ENCODE measurements around the gene KSR2. TPM values are rescaled to one million over a fixed set of nuclear protein-coding genes. Genes with fewer than 3 reads are reported as not detected.

KSR2 gene
- total and polyA plus RNA-seq, 3 donors from 2014 or later: 2.4 to 3.8 (median 2.4) TPM

GRCh38 chr12:117963836-117964235 lies 5.0 kb downstream of the KSR2 start:
- H3K36me3 ChIP-seq (ENCODE audit: low read depth, missing control alignments): no peaks in the 10 kb centered on the region
- DNase-seq: no peak
- intact Hi-C loops (cut with DNase I; ENCODE audit: low total_unique reads): no loop called here
- no peak overlapping the region for H3K27ac ChIP-seq
- no peaks in the 10 kb centered on the region for H3K9me3 ChIP-seq
- TF ChIP-seq POLR2A (IDR thresholded peaks at IDR 0.05): no peak
- TF ChIP-seq, protein P1, sequence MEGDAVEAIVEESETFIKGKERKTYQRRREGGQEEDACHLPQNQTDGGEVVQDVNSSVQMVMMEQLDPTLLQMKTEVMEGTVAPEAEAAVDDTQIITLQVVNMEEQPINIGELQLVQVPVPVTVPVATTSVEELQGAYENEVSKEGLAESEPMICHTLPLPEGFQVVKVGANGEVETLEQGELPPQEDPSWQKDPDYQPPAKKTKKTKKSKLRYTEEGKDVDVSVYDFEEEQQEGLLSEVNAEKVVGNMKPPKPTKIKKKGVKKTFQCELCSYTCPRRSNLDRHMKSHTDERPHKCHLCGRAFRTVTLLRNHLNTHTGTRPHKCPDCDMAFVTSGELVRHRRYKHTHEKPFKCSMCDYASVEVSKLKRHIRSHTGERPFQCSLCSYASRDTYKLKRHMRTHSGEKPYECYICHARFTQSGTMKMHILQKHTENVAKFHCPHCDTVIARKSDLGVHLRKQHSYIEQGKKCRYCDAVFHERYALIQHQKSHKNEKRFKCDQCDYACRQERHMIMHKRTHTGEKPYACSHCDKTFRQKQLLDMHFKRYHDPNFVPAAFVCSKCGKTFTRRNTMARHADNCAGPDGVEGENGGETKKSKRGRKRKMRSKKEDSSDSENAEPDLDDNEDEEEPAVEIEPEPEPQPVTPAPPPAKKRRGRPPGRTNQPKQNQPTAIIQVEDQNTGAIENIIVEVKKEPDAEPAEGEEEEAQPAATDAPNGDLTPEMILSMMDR (IDR thresholded peaks at IDR 0.05): no peak
- no peaks in the 10 kb centered on the region for H3K27me3 ChIP-seq
- H3K4me3 ChIP-seq: no peak overlapping the region
- WGBS, 2 donors: 89% methylated on average over 7 of the region's 7 CpGs
- no peaks in the 10 kb centered on the region for H3K4me1 ChIP-seq

- Histone ChIP-seq H3K27ac (no peak overlapping the region), H3K4me3 (no peak overlapping the region), H3K4me1 (no peaks in the 10 kb centered on the region), H3K9me3 (no peaks in the 10 kb centered on the region), H3K36me3 (ENCODE audit: low read depth, missing control alignments) (no peaks in the 10 kb centered on the region), H3K27me3 (no peaks in the 10 kb centered on the region)
- 83 to 84% methylated on average over 6 of the region's 6 CpGs for WGBS, 2 donors
- no peak for DNase-seq
- TF ChIP-seq, protein P1 (IDR thresholded peaks at IDR 0.05): no peak
- TF ChIP-seq POLR2A (IDR thresholded peaks at IDR 0.05): no peak
- intact Hi-C loops (cut with DNase I; ENCODE audit: low total_unique reads): no loop called here
Measured at GRCh38 chr12:117936722-117937484, 31.9 kb downstream of the KSR2 start.

GRCh38 chr12:117933545-117933944 lies 35.2 kb downstream of the KSR2 start:
- Histone ChIP-seq H3K27ac (no peak overlapping the region), H3K4me3 (no peak overlapping the region), H3K36me3 (ENCODE audit: low read depth, missing control alignments) (no peaks in the 10 kb centered on the region), H3K9me3 (no peaks in the 10 kb centered on the region), H3K4me1 (no peaks in the 10 kb centered on the region), H3K27me3 (no peaks in the 10 kb centered on the region)
- WGBS, 2 donors: 91 to 95% methylated on average over 5 of the region's 5 CpGs
- intact Hi-C loops (cut with DNase I; ENCODE audit: low total_unique reads): no loop called here
- no peak for DNase-seq
- no peak for TF ChIP-seq POLR2A (IDR thresholded peaks at IDR 0.05)
- TF ChIP-seq, protein P1 (IDR thresholded peaks at IDR 0.05): no peak

- TF ChIP-seq, protein P1 (IDR thresholded peaks at IDR 0.05): no peak
- no peak for TF ChIP-seq POLR2A (IDR thresholded peaks at IDR 0.05)
- no peaks in the 10 kb centered on the region for H3K4me1 ChIP-seq
- WGBS, 2 donors: 51 to 55% methylated on average over 4 of the region's 4 CpGs
- H3K9me3 ChIP-seq: no peaks in the 10 kb centered on the region
- H3K27me3 ChIP-seq: no peaks in the 10 kb centered on the region
- H3K27ac ChIP-seq: no peak overlapping the region
- H3K4me3 ChIP-seq: no peak overlapping the region
- no peak for DNase-seq
- no peaks in the 10 kb centered on the region for H3K36me3 ChIP-seq (ENCODE audit: low read depth, missing control alignments)
- intact Hi-C loops (cut with DNase I; ENCODE audit: low total_unique reads): no loop called here
Measured at GRCh38 chr12:117926391-117926899, 42.3 kb downstream of the KSR2 start.

Measured in testis (tissue), 3 donors.